ENCODE measurements around the gene RBBP8NL.

Gene RBBP8NL

GRCh38 chr20:62461834-62462233 lies 34.5 kb upstream of the RBBP8NL start:
- no peak for DNase-seq

GRCh38 chr20:62461157-62461556 lies 33.8 kb upstream of the RBBP8NL start:
- DNase-seq = no peak

GRCh38 chr20:62460678-62461077 lies 33.3 kb upstream of the RBBP8NL start:
- DNase-seq = no peak

- DNase-seq = no peak
Observed at GRCh38 chr20:62459488-62459887, 32.1 kb upstream of the RBBP8NL start.

GRCh38 chr20:62458275-62459251 lies 31.2 kb upstream of the RBBP8NL start:
- no peak for DNase-seq

- no peak for DNase-seq
Observed at GRCh38 chr20:62457831-62458230, 30.5 kb upstream of the RBBP8NL start.

- DNase-seq = no peak
Observed at GRCh38 chr20:62457098-62457497, 29.8 kb upstream of the RBBP8NL start.

GRCh38 chr20:62455929-62456328 lies 28.6 kb upstream of the RBBP8NL start:
- DNase-seq = no peak

- DNase-seq = no peak
Observed at GRCh38 chr20:62454904-62455636, 27.7 kb upstream of the RBBP8NL start.

- DNase-seq = no peak
Observed at GRCh38 chr20:62453186-62453808, 26.0 kb upstream of the RBBP8NL start.

- DNase-seq = no peak
Observed at GRCh38 chr20:62452475-62453095, 25.2 kb upstream of the RBBP8NL start.

- DNase-seq = no peak
Observed at GRCh38 chr20:62451970-62452369, 24.6 kb upstream of the RBBP8NL start.

- no peak for DNase-seq
Observed at GRCh38 chr20:62451156-62451767, 23.9 kb upstream of the RBBP8NL start.

GRCh38 chr20:62449951-62450691 lies 22.8 kb upstream of the RBBP8NL start:
- DNase-seq = no peak

GRCh38 chr20:62448788-62449187 lies 21.4 kb upstream of the RBBP8NL start:
- no peak for DNase-seq

- no peak for DNase-seq
Observed at GRCh38 chr20:62448038-62448437, 20.7 kb upstream of the RBBP8NL start.

- DNase-seq = no peak
Observed at GRCh38 chr20:62446888-62447869, 19.8 kb upstream of the RBBP8NL start.

- DNase-seq = no peak
Observed at GRCh38 chr20:62446481-62446880, 19.1 kb upstream of the RBBP8NL start.

GRCh38 chr20:62445553-62446340 lies 18.4 kb upstream of the RBBP8NL start:
- DNase-seq = no peak

GRCh38 chr20:62444286-62444685 lies 16.9 kb upstream of the RBBP8NL start:
- DNase-seq = no peak
